HG02678 (cell line): ENCODE measurements around the gene CEL.

Source experiments
- ATAC-seq: cut with Tn5 transposase; IDR thresholded peaks from one replicate; pipeline ENCODE4 v1.9.1; 2021; ENCODE audit warnings: mild to moderate bottlenecking, moderate library complexity; ENCODE audit not compliant: unreplicated experiment

The CEL gene

DNA sequence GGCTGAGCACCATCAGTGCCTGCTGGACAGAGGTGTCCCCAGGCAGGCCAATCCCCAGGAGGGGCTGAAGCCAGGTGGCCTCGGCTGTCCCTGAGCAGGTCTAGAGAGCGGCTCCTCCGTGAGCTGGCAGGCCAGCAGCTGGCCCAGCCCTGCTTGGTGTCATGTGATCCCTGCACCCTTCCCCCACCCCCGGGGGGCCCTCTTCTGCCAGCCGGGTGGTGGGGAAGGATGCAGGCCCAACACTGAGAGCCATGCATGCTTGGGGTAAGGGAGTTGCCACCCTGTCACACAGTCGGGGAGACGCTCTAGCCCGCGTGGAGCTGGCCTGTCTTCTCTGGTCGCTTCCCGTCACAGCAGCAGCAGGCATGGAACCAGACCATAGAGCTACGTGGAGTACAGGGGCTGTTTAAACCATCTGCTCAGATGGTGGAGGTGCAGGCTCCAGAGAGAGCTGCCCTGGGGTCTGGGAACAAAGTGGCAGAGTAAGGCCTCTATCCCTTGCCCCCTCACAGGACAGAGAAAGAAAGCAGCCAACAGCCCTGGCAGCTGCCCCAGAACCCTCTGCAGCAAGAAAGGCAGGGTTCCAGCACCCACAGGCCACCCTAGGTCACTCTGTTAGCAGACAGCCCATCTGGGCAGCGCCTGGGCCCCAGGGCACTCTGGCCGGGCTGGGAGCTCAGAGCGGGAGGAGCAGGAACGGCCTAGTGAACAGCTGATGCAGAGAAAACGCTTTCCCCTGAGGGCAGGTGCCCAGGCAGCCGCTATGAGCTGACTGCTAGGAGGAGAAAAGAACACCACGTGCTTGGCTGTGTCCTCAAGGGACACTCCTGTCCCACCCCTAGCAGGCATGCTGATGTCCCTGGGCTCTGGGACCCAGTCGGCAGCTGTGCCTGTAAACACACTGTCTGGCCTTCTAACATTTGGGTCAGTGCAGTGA lies 52.4 kb downstream of the CEL start:
- no peak for ATAC-seq

DNA sequence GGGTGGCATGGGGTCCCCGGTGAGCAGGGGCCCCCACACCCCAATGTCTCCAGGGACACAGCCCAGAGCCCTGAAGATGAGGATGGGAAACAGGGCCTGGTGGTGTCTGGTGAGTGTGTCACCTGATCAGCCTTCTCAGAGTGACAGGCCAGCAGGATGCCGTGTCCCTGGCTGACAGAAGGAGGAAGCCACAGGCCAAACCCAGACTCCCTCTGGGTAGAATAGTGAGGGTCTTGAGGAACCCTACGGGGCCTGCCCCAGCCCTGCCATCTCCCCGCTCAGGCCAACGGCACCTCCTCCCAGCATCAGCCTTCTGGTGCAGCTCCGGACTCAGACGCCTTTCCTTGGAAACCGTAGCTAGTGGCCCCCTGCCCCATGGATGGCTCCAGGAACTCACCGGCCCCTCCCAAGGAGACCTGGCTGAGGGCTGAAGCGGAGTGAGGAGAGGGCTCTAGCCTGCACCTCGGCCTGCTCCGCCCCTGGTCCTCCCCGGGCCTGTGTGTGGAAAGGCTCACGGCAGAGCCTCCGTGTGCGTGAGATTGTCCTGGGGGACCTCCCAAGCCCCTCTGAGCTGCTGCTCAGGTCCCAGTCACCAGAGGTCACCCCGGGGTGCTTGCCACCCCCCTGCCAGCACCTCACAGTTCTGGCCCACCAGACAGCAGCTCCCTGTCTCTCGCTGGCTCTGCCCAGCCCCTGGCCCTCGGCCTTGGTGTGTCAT lies 53.3 kb downstream of the CEL start:
- ATAC-seq = no peak

DNA sequence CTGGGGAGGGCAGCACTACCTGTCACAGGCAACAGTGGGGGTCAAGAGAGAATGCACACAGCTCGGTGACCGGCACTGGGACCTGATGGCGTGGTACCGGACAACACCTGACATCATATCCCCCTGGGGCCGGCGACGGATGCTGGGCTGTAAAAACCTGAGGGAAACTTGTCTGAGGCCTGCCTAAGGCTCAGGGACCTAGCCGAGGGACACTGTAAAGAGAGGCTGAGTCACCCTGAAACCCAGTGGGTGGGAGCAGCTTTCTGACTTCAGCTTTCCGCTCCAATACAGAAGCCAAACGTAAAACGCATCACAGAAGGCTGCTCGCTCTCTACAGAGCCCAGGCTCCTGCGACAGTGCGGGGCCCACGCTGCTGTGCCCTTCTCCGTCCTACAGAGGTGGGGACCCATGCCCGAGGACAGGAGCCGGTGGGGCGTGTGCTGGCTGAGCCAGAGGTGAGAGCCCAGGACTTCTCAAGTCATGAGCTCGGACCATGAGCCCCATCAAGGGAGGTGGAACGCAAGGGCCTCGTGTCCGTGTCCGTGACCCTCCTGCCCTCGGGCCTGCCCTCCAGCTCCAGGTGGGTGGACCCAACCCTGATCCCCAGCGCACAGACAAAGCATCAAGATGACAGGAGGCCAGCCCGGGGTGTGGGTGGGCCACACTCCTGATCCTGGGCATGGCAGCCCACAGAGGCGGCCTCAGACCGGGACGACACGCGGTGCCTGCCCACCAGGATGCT lies 54.0 kb downstream of the CEL start:
- peak; percentile 73 for ATAC-seq

DNA sequence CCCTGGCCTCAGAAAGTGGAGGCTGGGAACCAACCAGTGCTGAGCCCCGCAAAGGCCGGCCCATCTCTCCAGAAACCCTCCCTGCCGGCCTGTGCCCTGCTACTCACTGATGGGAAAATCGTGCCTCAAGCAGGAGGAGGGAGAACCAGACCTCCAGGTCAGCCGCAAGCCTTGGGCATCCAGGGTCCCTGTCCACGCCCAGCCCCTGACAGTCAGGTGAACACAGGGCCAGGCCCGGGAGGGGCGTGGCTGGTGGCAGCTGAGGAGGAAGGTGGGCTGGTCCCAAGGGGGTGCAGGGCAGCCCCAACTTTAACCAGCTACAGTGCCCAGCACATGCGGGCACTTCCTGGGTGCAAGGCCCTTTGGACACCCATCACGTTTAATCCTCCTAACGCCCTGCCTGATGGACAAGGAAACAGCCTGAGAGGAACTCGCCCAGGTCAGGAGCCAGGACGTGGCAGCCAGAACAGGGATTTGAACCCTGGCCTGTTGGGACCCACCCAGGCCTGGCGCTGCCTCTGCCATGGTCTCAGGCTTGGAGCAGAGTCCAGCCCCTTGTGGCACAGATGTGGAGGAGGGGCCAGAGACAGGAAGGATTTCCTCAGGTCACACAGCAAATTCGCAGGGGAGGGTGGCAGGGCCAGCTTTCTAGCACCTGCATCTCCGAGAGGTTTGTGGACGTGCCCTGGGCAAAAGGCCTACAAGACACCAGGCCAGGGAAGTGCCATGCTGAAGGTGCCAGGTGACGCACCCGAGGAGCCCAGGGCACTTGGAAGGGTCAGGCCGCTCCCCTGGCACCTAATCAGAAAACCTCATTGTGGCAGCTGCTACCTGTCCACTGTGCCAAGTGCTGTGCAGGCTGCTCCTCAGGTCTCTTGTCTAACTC lies 54.8 kb downstream of the CEL start:
- ATAC-seq = no peak

DNA sequence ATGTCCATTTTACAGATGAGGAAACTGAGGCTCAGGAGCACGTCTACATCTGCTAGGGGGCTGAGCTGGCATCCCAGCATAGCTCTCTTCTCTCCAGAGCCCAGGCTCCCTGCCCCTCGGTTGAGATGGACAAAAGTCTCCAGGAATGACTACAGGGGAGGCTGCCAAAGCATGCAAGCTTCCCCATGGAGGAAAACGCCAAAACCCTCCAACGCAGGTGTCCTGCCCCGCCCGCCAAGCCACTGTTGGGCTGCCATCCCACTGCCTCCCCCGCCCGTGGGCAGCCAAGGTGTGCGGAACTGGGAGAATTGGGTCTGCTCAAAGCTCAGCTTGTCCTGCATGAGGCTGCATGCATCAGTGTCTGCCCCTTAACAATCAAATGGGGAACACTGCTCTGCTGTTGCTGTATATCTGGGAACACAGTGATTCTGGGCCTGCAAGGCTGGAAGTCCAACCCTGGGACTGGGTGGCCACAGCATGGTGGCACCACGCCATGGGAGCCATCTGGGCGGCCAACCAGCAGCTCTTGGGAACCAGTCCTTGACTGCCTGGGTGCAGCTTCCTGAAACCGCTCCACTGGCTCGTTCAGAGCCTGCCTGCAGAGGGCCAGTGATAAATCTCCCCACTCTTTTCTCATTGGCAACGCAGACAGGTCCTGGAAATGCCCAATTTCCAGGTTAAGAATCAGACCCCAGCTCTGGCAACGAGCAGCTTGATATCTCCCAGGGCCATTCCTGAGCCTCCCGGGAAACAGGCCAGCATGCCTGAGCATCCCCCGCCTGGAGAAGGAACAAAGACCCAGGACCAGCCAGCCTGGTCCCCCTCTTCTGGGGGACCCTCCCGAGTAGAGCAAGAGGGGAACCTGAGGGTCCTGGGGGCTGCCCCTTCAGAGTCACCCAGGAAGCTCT lies 55.7 kb downstream of the CEL start:
- no peak for ATAC-seq

DNA sequence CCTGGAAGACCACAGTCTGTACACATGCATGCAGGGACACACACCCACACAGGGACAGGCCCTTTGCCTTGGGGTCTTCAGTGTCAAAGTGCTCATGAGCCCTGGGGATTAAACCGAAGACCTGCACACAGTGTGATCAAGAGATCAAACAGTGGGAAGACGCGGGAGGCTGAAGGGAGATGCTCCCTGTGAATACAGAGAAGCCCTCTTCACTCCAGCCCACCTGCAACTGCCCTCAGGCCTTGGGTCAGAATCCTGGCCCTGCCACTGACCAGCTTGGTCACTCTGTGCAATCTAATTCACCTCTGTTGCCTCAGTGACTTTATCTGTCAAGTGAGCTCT lies 56.4 kb downstream of the CEL start:
- no peak for ATAC-seq

DNA sequence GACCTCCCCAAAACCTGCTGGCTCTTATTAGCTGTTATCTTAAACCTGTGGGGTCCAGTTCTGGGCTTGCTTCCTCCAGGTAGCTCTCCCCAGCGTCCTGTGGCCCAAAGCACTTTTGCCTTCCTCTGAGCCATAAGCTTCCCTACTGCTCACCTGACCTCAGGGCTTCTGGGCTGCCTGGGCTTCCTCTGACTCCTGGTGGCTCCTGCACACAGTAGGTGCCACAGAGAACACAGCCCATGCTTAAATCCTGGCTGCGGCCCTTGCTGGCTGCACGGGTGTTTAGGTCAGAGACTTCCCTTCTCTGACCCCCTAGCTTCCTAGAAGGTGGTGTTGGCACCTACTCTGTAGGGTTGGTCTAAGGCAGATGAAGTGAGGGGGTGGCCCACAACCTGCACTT lies 56.8 kb downstream of the CEL start:
- ATAC-seq = no peak

DNA sequence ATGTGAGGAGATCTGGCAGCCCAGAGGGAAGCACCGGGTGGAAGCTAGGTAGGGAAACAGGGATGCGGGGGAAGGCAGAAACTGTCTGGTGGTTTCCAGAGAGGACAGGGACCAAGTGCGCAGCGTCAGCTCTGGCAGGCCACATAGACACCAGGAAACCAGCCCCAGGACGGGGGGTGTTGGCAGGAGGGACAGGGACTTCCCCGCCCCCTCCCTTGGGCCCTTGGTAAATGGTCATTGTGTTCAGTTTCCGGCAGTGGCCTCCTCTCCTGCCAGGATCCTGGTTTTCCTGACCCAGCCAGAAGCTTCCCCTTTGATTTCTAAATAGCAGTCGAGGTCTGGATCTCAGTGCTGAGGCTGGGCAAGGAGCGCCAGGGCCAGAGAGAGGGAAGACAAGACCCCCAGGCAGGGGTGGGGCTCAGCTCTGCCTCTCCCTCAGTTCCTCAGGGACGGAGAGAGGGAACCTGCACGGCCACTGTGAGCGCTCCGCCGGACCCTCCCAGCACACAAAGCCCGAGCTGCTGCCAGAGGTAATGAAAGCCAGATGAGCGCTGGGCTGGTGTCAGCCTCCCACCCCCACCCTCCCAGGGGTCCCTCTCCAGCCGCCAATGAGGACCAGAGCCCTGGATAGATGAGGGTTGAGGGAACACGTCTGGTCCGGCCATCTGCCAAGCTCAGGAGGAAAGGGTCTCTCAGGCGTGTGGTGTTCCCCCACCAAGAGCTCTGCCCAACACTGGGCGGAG lies 57.5 kb downstream of the CEL start:
- no peak for ATAC-seq

DNA sequence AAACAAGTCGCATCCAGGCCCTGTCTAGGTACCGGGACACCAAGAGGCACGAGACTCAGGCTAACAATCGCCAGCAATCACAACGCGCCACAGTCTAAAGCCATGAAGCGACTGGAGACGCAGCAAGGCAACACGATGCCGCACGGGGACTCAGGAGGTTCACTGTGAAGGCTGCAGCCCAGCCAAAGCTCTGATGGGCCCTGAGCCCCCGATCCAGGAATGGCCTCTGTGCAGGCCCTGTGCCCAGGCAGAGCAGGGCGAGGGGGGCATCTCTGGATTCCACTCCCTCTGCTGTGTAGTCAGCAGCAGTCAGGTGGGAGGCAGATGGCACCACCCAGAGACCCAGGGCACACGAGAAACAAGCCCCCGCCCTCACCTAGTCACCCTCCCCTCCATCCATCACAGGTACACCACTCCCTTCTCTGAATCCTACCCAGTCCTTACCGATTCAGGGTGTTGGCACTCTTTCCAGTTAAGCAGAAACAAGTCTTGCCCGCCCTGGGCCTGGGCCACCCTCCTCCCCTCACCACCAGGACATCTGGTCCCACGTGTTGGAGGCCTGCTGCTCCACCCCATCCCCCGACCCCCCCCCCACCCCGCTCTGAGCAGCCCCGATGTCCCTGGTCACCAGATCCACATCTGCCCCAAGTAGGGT lies 58.2 kb downstream of the CEL start:
- no peak for ATAC-seq

DNA sequence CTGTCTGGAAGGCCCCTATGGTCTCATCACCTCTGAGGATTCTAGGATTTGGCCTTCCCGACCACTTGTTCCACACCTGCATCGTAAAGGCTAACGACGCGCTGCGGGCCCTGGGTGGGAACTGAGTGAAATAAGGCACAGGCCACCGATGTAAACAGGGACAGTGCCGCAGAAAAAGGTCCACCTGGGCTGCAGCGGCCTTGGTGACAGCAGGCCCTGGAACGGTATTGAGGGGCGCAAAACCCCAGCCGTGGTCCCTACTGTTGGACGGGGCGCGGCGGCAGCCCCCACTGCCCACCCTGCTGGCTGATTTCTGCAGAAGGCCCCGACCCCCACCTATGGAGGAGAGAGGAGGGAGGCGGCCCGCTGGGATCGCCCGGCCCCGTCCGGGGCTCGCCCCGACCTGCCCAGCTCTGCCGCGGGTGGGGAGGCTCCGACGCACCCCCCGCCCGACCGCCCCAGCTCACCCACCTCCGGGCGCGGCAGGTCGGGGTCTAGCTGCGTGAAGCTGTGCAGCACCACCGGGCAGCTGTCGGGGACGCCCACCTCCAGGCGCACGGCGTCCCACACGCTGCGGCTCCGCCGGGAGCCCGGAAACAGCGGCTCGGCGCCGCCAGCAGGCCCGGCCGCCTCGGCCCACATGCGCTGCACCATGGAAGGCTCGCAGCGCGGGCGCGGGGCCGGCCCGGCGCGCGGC lies 58.9 kb downstream of the CEL start:
- ATAC-seq = no peak
